ENCODE data around the gene DNASE2.
A peak's percentile ranks its signal among the peaks of the same experiment; 100 is the strongest.
"Not testable (repeated sequence)": the region's sequence is repeated elsewhere in the genome, so short reads cannot be mapped to it uniquely, and the experiment has no call there.

The DNASE2 gene

GRCh38 chr19:12881172-12881808, at the start of gene DNASE2:
DNASE2 (minus strand) TSS chr19:12881449; CDS start chr19:12881375, 74 bp downstream.
- DNase-seq (ENCODE audit: low read depth in 2 of 2), result peak; percentile 88

- DNase-seq (ENCODE audit: low read depth in 2 of 2), result no peak
Observed at GRCh38 chr19:12930002-12930645, 48.9 kb upstream of the DNASE2 start.

- no peak for DNase-seq (ENCODE audit: low read depth in 2 of 2)
Observed at GRCh38 chr19:12924621-12925310, 43.5 kb upstream of the DNASE2 start.

- DNase-seq (ENCODE audit: low read depth in 2 of 2), result no peak
Observed at GRCh38 chr19:12922959-12923358, 41.7 kb upstream of the DNASE2 start.

GRCh38 chr19:12921047-12921446, 39.8 kb upstream of the DNASE2 start:
- no peak for DNase-seq (ENCODE audit: low read depth in 2 of 2)

GRCh38 chr19:12918253-12918652, 37.0 kb upstream of the DNASE2 start:
- no peak for DNase-seq (ENCODE audit: low read depth in 2 of 2)

- DNase-seq (ENCODE audit: low read depth in 2 of 2), result not testable (repeated sequence)
Observed at GRCh38 chr19:12915860-12916259, 34.6 kb upstream of the DNASE2 start.

- no peak for DNase-seq (ENCODE audit: low read depth in 2 of 2)
Observed at GRCh38 chr19:12913851-12914690, 32.8 kb upstream of the DNASE2 start.

- DNase-seq (ENCODE audit: low read depth in 2 of 2), result no peak
Observed at GRCh38 chr19:12913011-12913561, 31.8 kb upstream of the DNASE2 start.

- no peak for DNase-seq (ENCODE audit: low read depth in 2 of 2)
Observed at GRCh38 chr19:12912571-12912970, 31.3 kb upstream of the DNASE2 start.

GRCh38 chr19:12907166-12907565, 25.9 kb upstream of the DNASE2 start:
- no peak for DNase-seq (ENCODE audit: low read depth in 2 of 2)

GRCh38 chr19:12899891-12900518, 18.8 kb upstream of the DNASE2 start:
- DNase-seq (ENCODE audit: low read depth in 2 of 2), result peak; percentile 33 to 41

- DNase-seq (ENCODE audit: low read depth in 2 of 2), result no peak
Observed at GRCh38 chr19:12896460-12896859, 15.2 kb upstream of the DNASE2 start.

GRCh38 chr19:12893582-12893981, 12.3 kb upstream of the DNASE2 start:
- no peak for DNase-seq (ENCODE audit: low read depth in 2 of 2)

- no peak for DNase-seq (ENCODE audit: low read depth in 2 of 2)
Observed at GRCh38 chr19:12891553-12892021, 10.3 kb upstream of the DNASE2 start.

GRCh38 chr19:12890787-12891552, 9.7 kb upstream of the DNASE2 start, which contains the start of gene GCDH:
GCDH (plus strand) TSS chr19:12891160; CDS start chr19:12891305, 145 bp downstream.
- DNase-seq (ENCODE audit: low read depth in 2 of 2), result peak; percentile 92 to 93

- not testable (repeated sequence) for DNase-seq (ENCODE audit: low read depth in 2 of 2)
Observed at GRCh38 chr19:12890299-12890786, 9.1 kb upstream of the DNASE2 start.

GRCh38 chr19:12888006-12888603, 6.9 kb upstream of the DNASE2 start:
- DNase-seq (ENCODE audit: low read depth in 2 of 2), result no peak

GRCh38 chr19:12886969-12887747, 5.9 kb upstream of the DNASE2 start, which contains the start of gene KLF1:
KLF1 (minus strand) TSS chr19:12887201; CDS start chr19:12887140, 61 bp downstream.
- no peak for DNase-seq (ENCODE audit: low read depth in 2 of 2)
